Right atrium auricular region (tissue), 2 donors: ENCODE results near the gene FAM184A. TPM values are rescaled to one million over a fixed set of nuclear protein-coding genes. Genes with fewer than 3 reads are reported as not detected.
"Not testable (repeated sequence)": the region's sequence is repeated elsewhere in the genome, so short reads cannot be mapped to it uniquely, and the experiment has no call there.

Experiments
- DNase-seq: peaks from one replicate; pipeline ENCODE4 v3.0.0-alpha.2; 2019; ENCODE audit warnings: low spot score
- H3K27ac ChIP-seq, 2 donors: fragments of 200-600 bp; sonication (generic); 1 replicate in 1 of 2; 2 replicates in 1 of 2; pipeline ENCODE4 v1.5.1; 2016 to 2019
- H3K27me3 ChIP-seq, 2 donors: fragments of 200-600 bp; sonication (generic); one replicate each; pipeline versions ENCODE4 v1.5.1 to v1.6.0; 2017 to 2019
- H3K36me3 ChIP-seq: fragments of 200-600 bp; sonication (generic); one replicate; pipeline ENCODE4 v1.5.1; 2016
- H3K4me1 ChIP-seq, 2 donors: fragments of 200-600 bp; sonication (generic); one replicate each; pipeline versions ENCODE4 v1.5.1 to v1.6.0; 2017 to 2019
- H3K4me3 ChIP-seq, 2 donors: fragments of 200-600 bp; sonication (generic); 1 replicate in 1 of 2; 2 replicates in 1 of 2; pipeline ENCODE4 v1.5.1; 2017 to 2019; ENCODE audit warnings: mild to moderate bottlenecking in 1 of 2, moderate library complexity in 1 of 2
- H3K9me3 ChIP-seq, 2 donors: fragments of 200-600 bp; sonication (generic); one replicate each; pipeline ENCODE4 v1.5.1; 2019
- total RNA-seq, 2 donors: library from RNA; depleted of rRNA; stranded (reverse); fragments of >200 nt; gene quantifications; one replicate each; pipeline ENCODE4 v1.1.0, GENCODE V29; 2016
- TF ChIP-seq, protein P1 (sequence below), 2 donors: fragments of 200-600 bp; sonication (generic); IDR thresholded peaks; one replicate each; pipeline ENCODE4 v1.5.1; 2019; ENCODE audit warnings: antibody characterized with exemption in 2 of 2

The FAM184A gene
- total RNA-seq, 2 donors from 2014 or later: 1.3 to 2.2 TPM

DNA sequence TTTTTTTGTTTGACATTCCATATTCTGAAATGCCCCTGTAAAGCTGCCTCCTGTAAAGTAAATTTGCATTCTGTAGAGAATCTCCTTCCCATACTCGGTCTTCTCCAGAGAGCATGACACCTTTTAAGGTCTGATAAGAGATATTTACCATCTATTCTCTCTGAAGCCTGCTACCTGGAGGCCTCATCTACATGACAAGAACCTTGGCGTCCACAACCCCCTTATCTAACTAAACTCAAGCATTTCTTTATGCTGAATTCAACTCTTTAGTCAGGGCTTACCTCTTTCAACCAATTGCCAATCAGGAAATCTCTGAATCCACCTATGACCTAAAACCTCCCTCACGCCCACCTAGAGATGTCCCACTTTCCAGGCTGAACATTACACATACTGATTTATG is 51.6 kb downstream of the FAM184A start:
- TF ChIP-seq, protein P1, sequence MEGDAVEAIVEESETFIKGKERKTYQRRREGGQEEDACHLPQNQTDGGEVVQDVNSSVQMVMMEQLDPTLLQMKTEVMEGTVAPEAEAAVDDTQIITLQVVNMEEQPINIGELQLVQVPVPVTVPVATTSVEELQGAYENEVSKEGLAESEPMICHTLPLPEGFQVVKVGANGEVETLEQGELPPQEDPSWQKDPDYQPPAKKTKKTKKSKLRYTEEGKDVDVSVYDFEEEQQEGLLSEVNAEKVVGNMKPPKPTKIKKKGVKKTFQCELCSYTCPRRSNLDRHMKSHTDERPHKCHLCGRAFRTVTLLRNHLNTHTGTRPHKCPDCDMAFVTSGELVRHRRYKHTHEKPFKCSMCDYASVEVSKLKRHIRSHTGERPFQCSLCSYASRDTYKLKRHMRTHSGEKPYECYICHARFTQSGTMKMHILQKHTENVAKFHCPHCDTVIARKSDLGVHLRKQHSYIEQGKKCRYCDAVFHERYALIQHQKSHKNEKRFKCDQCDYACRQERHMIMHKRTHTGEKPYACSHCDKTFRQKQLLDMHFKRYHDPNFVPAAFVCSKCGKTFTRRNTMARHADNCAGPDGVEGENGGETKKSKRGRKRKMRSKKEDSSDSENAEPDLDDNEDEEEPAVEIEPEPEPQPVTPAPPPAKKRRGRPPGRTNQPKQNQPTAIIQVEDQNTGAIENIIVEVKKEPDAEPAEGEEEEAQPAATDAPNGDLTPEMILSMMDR (IDR thresholded peaks at IDR 0.05): no peak
- H3K9me3 ChIP-seq: no peaks in the 10 kb centered on the region
- no peak overlapping the region for H3K27ac ChIP-seq
- no peak for DNase-seq
- H3K27me3 ChIP-seq: no peaks in the 10 kb centered on the region
- H3K4me3 ChIP-seq: no peak overlapping the region
- H3K4me1 ChIP-seq: no peaks in the 10 kb centered on the region
- no peaks in the 10 kb centered on the region for H3K36me3 ChIP-seq

DNA sequence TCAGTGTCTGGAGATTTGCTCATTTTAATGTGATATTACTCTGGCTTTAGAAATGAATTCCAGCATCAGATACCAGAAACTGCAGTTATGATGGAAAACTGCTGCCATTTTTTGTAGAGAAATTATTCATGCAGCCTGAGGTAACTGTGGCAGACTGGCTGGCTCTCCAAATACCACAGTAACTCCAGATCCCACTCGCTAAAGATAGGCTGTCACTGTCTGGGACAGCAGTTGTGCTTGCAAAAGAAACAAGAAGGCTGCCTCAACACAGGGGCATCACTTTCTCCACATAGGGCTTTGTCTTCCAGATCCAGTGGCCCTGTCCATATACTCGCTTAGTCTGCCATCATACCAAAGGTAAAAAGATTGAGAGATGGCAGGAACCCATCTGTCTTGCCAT is 52.7 kb downstream of the FAM184A start:
- Histone ChIP-seq H3K4me3 (no peak overlapping the region), H3K9me3 (no peaks in the 10 kb centered on the region), H3K27ac (no peak overlapping the region), H3K27me3 (no peaks in the 10 kb centered on the region), H3K36me3 (no peaks in the 10 kb centered on the region), H3K4me1 (no peaks in the 10 kb centered on the region)
- no peak for DNase-seq
- TF ChIP-seq, protein P1 (IDR thresholded peaks at IDR 0.05): no peak

DNA sequence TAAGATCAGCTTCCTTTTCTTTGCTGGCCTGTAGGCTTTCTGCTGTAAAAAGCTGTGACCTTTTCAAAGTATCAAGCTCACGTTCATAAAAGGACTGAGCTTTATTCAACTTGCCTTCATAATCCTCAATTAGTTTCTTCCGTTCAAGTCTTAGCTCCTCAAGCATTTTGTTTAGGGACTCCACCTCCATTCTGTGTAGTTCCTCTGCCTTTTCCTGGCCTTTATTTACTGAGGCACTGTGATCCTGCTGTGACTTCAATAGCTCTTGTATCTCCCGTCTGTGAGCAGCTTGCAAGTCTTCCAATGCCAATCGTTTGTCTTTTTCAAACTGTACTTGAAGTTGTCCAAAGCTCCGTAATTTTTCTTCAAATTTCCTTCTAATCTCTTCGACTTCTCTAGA is 54.4 kb downstream of the FAM184A start:
- no peak overlapping the region for H3K4me3 ChIP-seq
- no peaks in the 10 kb centered on the region for H3K36me3 ChIP-seq
- no peaks in the 10 kb centered on the region for H3K9me3 ChIP-seq
- H3K4me1 ChIP-seq: no peaks in the 10 kb centered on the region
- H3K27ac ChIP-seq: no peak overlapping the region
- no peak for DNase-seq
- H3K27me3 ChIP-seq: no peaks in the 10 kb centered on the region
- TF ChIP-seq, protein P1 (IDR thresholded peaks at IDR 0.05): no peak

DNA sequence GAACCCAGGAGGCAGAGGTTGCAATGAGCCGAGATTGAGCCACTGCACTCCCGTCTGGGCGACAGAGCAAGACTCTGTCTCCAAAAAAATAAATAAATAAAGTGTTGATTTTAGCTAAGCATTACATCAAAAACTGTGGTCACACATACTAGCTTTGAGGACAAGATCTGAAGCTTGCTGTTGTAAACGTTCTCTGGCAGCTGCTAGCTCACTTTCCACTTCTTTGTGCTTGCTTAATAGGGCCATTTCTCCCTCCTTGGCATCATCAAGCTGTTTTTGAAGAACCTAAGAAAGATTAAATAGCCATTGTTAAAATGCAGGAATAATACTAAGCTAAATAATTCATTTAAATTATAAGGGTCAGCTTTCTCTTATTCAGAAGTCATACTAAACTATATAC is 55.7 kb downstream of the FAM184A start:
- TF ChIP-seq, protein P1 (IDR thresholded peaks at IDR 0.05): no peak
- no peak overlapping the region for H3K4me3 ChIP-seq
- no peaks in the 10 kb centered on the region for H3K4me1 ChIP-seq
- no peaks in the 10 kb centered on the region for H3K9me3 ChIP-seq
- no peak overlapping the region for H3K27ac ChIP-seq
- no peaks in the 10 kb centered on the region for H3K36me3 ChIP-seq
- no peaks in the 10 kb centered on the region for H3K27me3 ChIP-seq
- DNase-seq: no peak

DNA sequence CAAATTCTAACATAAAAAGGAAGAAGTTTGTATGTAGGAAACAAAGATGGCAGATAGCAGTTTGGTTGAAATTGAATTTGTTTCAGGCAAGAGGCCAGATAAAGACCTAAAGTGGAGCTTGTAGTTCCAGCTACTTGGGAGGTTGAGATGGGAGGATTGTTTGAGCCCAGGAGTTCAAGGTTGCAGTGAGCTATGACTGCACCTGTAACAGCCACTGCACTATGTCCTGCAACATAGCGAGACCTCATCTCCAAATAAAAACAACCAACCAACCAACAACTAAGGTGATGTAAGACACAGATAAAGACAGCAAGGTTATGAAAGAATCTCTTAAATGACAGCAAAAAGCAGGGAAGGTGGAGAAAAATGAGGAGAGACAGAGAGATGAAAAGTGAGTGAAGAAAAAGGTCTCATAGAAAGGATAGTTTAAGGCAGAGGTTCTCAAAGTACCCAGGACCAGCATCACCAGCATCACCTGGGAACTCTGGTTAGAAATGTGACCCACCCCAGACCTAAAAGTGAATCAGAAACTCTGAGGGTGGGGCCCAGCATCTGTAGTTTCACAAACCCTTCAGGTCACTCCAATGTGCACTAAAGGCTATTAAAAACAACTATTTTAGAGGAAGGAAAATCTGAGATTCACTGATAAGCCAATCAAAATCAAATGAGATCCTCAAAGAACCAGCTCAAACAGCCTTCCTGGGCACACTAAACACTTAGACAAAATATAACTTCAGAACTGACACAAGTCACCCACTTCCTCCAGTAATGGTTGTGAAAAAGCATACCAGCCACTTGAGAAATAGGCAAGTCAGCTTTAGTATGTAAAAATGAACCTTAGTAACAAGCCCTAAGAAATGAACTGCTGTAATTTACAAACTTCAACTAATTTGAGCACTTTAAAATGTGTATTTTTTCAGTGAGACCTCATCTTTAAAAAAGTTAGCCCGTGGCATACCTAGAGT is 57.6 kb downstream of the FAM184A start:
- TF ChIP-seq, protein P1 (IDR thresholded peaks at IDR 0.05): no peak
- Histone ChIP-seq H3K36me3 (no peaks in the 10 kb centered on the region), H3K9me3 (no peaks in the 10 kb centered on the region), H3K4me1 (no peaks in the 10 kb centered on the region), H3K4me3 (no peak overlapping the region), H3K27me3 (no peaks in the 10 kb centered on the region), H3K27ac (no peak overlapping the region)
- DNase-seq: no peak

DNA sequence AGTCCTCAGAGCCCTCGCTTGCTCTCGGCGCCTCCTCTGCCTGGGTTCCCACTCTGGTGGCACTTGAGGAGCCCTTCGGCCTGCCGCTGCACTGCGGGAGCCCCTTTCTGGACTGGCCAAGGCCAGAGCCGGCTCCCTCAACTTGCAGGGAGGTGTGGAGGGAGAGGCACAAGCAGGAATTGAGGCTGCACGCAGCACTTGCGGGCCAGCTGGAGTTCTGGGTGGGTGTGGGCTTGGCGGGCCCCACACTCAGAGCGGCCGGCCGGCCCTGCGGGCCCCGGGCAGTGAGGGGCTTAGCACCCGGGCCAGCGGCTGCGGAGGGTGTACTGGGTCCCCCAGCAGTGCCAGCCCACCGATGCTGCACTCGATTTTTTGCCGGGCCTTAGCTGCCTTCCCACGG is 63.3 kb downstream of the FAM184A start:
- not testable (repeated sequence) for H3K27ac ChIP-seq, H3K4me3 ChIP-seq, H3K4me1 ChIP-seq, DNase-seq, H3K27me3 ChIP-seq, H3K9me3 ChIP-seq, H3K36me3 ChIP-seq
